ENCODE results near the gene ADGRV1.
"Not testable (repeated sequence)": the region's sequence is repeated elsewhere in the genome, so short reads cannot be mapped to it uniquely, and the experiment has no call there.

The ADGRV1 gene

GRCh38 chr5:91012867-91013266, 454.3 kb downstream of the ADGRV1 start:
- not testable (repeated sequence) for DNase-seq

- no peak for DNase-seq
These were observed 457.7 kb downstream of the ADGRV1 start for GRCh38 chr5:91016322-91016721.

- peak; percentile 16 for DNase-seq
These were observed 458.5 kb downstream of the ADGRV1 start for GRCh38 chr5:91016954-91017700.

GRCh38 chr5:91018200-91018599, 459.6 kb downstream of the ADGRV1 start:
- DNase-seq = no peak

- DNase-seq = no peak
These were observed 460.2 kb downstream of the ADGRV1 start for GRCh38 chr5:91018712-91019371.

DNA sequence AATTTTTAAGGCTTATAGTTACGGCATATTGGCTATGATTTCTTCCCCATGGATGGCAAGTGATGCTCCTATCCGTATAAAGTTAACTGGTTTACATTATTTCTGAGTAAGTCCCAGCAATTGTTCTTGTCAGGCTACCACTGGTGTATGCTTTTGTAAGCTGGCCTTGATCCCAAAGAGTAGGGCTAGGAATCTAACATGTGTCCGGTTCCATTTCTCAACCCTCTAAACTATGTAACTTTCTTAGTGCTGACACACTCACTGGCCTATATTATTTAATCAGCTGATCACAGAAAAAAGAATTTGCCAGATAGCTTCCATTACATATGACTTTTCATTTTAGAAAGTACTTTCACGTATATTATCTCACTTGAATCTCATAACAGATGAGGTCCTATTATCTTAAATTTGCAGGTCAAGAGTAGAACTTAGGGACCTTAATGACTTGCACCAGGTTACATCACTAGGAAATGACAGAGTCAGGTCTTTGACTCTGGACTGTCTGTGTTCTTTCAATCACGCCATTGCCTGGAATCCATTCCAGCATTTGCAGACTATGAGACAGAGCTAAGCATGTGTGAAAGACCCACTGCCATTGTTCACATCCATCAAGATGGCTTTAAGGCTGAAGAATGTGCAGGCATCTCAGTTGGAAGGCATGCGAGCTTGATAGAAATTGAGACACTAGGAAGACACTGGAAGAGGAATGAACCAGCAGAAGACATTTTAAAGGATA, 461.6 kb downstream of the ADGRV1 start:
- no peak for DNase-seq

- no peak for DNase-seq
These were observed 463.9 kb downstream of the ADGRV1 start for GRCh38 chr5:91022518-91022917.

GRCh38 chr5:91024206-91024605, 465.6 kb downstream of the ADGRV1 start:
- DNase-seq = no peak

- DNase-seq = no peak
These were observed 466.1 kb downstream of the ADGRV1 start for GRCh38 chr5:91024727-91025126.

DNA sequence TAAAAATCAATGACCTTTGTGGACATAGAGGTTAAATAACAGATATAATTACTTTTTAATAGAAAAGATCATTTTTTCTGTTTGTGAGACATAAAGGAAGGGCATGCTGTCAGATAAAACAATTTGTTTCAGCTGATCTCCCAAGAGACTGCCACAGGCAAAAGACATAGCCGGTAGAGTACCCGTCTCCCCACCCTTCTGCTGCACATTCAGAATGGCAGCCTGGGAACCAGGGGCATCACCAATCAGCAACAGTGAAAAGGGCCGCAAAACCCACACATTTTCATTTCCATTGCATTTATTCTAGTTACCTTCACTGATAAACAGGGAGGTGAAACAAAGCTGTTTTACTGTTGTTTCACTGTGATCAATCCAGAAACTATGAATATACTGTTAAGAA, 466.9 kb downstream of the ADGRV1 start:
- peak; percentile 11 for DNase-seq

DNA sequence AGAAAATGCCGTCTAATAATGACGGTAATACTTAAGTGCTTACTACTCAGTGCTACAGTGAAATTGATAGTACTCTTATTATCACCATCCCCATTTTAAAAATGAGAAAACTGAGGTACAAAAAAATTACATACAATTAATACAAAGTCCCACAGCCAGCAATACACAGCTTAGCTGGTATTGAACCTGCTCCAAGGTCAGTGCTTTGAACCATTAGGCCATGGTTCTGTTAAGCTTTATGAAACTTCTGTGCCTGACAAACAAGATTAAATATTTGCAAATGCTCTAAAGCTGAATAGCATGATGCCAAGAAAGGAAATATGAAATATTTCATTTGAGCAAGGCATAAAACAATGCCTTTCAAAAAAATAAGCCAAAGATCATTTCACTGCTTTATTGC, 467.4 kb downstream of the ADGRV1 start:
- DNase-seq = no peak

DNA sequence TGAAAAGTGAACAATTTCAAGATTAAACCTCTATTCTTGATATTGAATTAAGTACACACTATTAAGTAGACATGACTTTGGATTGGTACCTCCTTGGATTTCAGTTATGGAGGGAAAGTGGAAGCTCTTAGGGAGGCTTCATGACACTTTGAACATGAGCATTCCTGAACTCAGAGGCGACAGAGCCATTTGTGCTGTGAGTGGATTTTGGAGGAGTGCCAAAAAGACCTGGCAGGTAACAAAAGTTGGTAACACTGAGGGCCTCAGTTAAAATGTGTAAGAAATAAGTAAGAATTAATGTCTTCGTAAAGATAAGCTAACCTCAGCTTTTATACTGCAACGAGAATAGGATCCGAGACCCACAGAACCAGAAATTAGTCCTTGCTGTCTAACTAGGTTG, 467.9 kb downstream of the ADGRV1 start:
- DNase-seq = no peak

DNA sequence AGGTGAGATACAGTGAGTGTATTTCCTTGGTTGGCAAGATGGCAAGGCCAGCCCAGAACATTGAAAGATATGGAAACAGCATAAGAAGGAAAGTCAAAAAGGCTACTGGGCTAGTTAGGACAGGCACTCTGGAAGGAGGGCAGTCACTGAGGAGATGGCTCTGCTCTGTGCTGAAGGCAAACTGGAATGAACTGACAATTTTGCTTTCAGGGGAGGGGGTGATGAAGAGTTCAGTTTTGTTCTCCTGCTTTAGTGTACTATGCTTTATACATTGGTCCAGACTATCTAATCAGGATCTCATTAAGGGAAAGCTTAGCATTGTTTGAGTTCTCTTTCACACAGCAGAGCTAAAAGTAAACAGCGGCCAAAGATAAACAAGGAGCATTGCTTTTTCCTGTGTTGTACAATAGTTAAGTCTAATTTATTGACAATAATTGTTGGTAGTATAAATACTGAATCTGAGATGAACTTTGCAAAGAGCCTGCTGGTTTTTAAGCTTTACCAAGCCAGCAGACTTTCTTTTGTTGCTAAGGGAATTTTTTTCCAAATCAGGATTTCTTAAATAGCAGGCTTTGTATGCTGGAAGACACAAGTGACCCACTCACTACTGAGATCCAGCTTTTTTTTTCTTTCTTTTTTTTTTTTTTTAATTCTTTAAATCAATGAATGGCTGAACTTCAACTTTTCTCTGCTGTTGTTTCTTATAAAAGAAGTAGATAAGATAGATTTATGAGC, 469.0 kb downstream of the ADGRV1 start:
- no peak for DNase-seq

- no peak for DNase-seq
These were observed 469.9 kb downstream of the ADGRV1 start for GRCh38 chr5:91028499-91028956.

DNA sequence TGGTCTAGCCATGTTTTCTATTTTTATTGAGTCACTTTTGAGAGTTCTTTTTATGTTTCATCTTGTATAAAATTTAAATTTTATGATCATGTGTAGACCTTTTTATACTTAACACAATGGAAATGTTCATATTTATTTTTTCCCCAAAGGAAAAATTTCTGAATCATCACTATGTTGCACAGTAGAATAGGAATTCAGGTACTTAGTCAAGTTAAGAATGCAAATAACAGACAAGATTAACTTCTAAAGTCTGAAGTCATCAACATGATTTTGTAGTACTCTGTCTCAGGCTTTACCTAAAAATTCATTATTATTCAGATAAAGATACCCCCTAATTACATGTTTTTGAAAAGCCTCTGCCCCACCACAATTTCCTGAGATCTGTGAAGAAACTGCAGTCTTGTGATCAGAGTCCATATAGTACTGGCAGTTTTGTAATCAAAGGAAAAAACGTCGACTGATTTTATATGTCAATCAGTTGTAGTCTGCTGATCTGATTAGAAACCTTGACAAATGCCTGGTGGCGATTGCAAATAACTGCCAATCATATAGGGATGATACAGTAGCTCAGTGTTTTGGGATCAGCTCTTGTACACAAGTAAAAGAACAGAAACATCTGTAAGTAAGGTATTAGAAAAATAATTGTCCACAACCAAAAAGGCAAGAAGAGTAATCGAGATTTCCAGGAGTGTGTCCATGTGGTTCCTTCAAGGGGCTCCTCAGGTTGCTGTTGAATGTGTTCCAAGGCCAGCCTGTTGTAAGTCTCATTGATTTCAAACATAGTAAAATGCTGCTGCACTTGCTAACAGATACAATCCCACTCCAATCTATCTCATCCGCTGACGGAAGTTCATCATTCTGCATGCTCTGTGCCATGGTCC, 472.2 kb downstream of the ADGRV1 start:
- DNase-seq = no peak

- DNase-seq = no peak
These were observed 472.8 kb downstream of the ADGRV1 start for GRCh38 chr5:91031402-91031752.

DNA sequence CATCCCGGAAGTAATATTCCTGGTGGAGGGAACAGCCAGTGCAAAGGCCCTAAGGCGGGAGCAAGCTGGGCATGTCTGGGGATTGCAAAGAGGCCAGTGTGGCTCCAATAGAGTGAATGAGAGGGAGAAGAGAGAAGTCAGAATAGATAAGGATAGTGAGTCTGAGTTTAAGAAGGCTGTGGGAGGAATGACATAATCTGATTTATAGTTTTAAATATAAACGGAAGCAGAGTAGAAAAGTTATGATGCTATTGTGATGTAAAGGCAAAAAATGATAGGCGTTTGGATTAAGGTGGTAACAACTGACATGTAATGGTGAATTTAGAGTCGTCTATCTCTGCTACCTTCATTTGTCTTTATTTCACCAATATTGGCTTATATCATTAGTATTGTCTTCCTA, 473.5 kb downstream of the ADGRV1 start:
- no peak for DNase-seq

GRCh38 chr5:91033370-91033769, 474.8 kb downstream of the ADGRV1 start:
- DNase-seq = no peak

GRCh38 chr5:91038180-91038808, 479.7 kb downstream of the ADGRV1 start:
- DNase-seq = no peak

DNA sequence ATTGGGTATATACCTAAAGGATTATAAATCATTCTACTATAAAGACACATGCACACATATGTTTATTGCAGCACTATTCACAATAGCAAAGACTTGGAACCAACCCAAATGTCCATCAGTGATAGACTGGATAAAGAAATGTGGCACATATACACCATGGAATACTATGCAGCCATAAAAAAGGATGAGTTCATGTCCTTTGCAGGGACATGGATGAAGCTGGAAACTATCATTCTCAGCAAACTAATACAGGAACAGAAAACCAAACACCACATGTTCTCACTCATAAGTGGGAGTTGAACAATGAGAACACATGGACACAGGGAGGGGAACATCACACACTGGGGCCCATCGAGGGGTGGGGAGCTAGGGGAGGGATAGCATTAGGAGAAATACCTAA, 482.5 kb downstream of the ADGRV1 start:
- not testable (repeated sequence) for DNase-seq

DNA sequence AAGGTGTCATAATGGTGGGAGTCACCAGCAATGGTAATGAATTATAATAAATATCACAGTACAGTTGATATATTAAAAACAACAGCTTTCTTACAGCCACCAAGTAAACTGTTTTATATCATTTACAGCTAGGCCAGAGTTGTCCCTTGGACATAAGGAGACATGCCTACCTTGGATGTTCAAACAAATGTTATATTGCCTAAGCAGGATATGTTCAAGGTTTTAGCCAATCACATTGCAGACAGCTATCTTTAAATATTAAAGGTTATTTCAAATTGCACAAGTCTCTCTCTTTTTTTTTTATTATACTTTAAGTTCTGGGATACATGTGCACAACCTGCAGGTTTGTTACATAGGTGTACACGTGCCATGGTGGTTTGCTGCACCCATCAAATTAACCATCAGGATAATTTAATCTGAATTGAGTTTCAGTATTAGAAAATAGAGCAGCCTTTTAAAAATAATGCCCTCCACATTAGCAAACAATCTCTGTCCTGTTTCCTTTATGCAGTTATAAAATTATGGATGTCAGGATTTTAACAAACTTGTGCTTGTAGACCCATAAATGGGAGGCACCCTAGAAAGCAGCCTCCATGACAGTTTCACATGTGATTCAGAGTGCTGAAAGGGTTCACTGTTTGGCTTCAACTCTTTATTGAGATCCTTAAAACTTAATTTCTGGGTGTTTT, 483.8 kb downstream of the ADGRV1 start:
- no peak for DNase-seq
